CD14-positive monocyte (primary cell): Measurements from ENCODE around the gene ANTXR1. TPM values are rescaled to one million over a fixed set of nuclear protein-coding genes. Genes with fewer than 3 reads are reported as not detected.

Experiments used
- DNase-seq, 3 donors: peaks; one replicate each; pipeline ENCODE4 v3.0.0-alpha.2; 2011 to 2022
- H2AFZ ChIP-seq: 2 replicates; pipeline ENCODE4 v1.6.0; 2012; ENCODE audit warnings: mild to moderate bottlenecking, low read depth, low read length, inconsistent platforms; ENCODE audit not compliant: insufficient read depth, poor library complexity, severe bottlenecking
- H3K27ac ChIP-seq, 2 donors: 1 replicate in 1 of 2; 2 replicates in 1 of 2; pipeline ENCODE4 v1.5.1; 2012 to 2013; ENCODE audit warnings: low read length in 2 of 2, control low read depth in 1 of 2, inconsistent platforms in 1 of 2, low read depth in 1 of 2, mild to moderate bottlenecking in 1 of 2
- H3K27me3 ChIP-seq, 2 donors: one replicate each; pipeline versions ENCODE4 v1.6.0 to v1.6.1; 2011 to 2013; ENCODE audit warnings: low read length in 2 of 2; ENCODE audit not compliant: control insufficient read depth in 2 of 2, insufficient read depth in 2 of 2
- H3K36me3 ChIP-seq, 2 donors: replicated peaks in 1 of 2; 1 replicate in 1 of 2; 2 replicates in 1 of 2; pipeline versions ENCODE4 v1.5.1 to v1.6.1; 2012 to 2013; ENCODE audit warnings: low read length in 2 of 2, control low read depth in 1 of 2, inconsistent platforms in 1 of 2, mild to moderate bottlenecking in 1 of 2; ENCODE audit not compliant: insufficient read depth in 2 of 2, control insufficient read depth in 1 of 2
- H3K4me1 ChIP-seq, 2 donors: 1 replicate in 1 of 2; 2 replicates in 1 of 2; pipeline versions ENCODE4 v1.5.1 to v1.6.1; 2012 to 2013; ENCODE audit warnings: low read length in 2 of 2, control low read depth in 1 of 2, inconsistent platforms in 1 of 2, mild to moderate bottlenecking in 1 of 2, moderate library complexity in 1 of 2; ENCODE audit not compliant: insufficient read depth in 2 of 2, control insufficient read depth in 1 of 2
- H3K4me2 ChIP-seq: replicated peaks from 2 replicates; pipeline ENCODE3; 2012; ENCODE audit warnings: low read length, moderate library complexity, mild to moderate bottlenecking; ENCODE audit not compliant: poor library complexity, severe bottlenecking; ENCODE audit errors: extremely low read depth
- H3K4me3 ChIP-seq, 3 experiments: fragments of 200-600 bp in 1 of 3; sonication (generic) in 1 of 3; replicated peaks in 1 of 3; 1 replicate in 2 of 3; 2 replicates in 1 of 3; pipeline ENCODE4 v1.5.1; 2011 to 2013; ENCODE audit warnings: low read length in 3 of 3, mild to moderate bottlenecking in 3 of 3, control low read depth in 2 of 3, low read depth in 2 of 3, inconsistent platforms in 1 of 3, moderate library complexity in 1 of 3
- H3K79me2 ChIP-seq: 2 replicates; pipeline ENCODE4 v1.6.0; 2012; ENCODE audit warnings: mild to moderate bottlenecking, control low read depth, inconsistent platforms, low read length, moderate library complexity; ENCODE audit not compliant: insufficient read depth
- H3K9ac ChIP-seq: 2 replicates; pipeline ENCODE4 v1.6.0; 2017; ENCODE audit warnings: low read length, mild to moderate bottlenecking; ENCODE audit not compliant: insufficient read depth, poor library complexity, severe bottlenecking
- H3K9me3 ChIP-seq, 2 donors: replicated peaks in 1 of 2; 1 replicate in 1 of 2; 2 replicates in 1 of 2; pipeline versions ENCODE4 v1.5.1 to v1.6.1; 2012 to 2013; ENCODE audit warnings: low read length in 2 of 2, control low read depth in 1 of 2; ENCODE audit not compliant: control insufficient read depth in 1 of 2, insufficient read depth in 1 of 2
- H4K20me1 ChIP-seq: 2 replicates; pipeline ENCODE4 v1.6.0; 2012; ENCODE audit warnings: mild to moderate bottlenecking, low read length, control low read depth, moderate library complexity; ENCODE audit not compliant: insufficient read depth
- H3K27ac Mint-ChIP-seq, 7 donors: one replicate each; pipeline ENCODE4 v1.8.0; 2020; ENCODE audit warnings: mild to moderate bottlenecking in 7 of 7, mixed read lengths in 7 of 7, moderate library complexity in 6 of 7, inconsistent platforms in 2 of 7
- H3K27me3 Mint-ChIP-seq, 3 donors: one replicate each; pipeline ENCODE4 v1.8.0; 2021 to 2022; ENCODE audit warnings: low read depth in 3 of 3, mild to moderate bottlenecking in 3 of 3, mixed read lengths in 3 of 3, moderate library complexity in 3 of 3, inconsistent platforms in 1 of 3
- H3K36me3 Mint-ChIP-seq, 2 donors: one replicate each; pipeline ENCODE4 v1.8.0; 2020; ENCODE audit warnings: mixed read lengths in 2 of 2, inconsistent platforms in 1 of 2, mild to moderate bottlenecking in 1 of 2
- H3K4me1 Mint-ChIP-seq: one replicate; pipeline ENCODE4 v1.8.0; 2020; ENCODE audit warnings: mild to moderate bottlenecking, mixed read lengths
- H3K4me3 Mint-ChIP-seq, 2 donors: one replicate each; pipeline ENCODE4 v1.8.0; 2020; ENCODE audit warnings: mild to moderate bottlenecking in 2 of 2, mixed read lengths in 2 of 2, moderate library complexity in 1 of 2
- H3K9me3 Mint-ChIP-seq, 7 donors: one replicate each; pipeline ENCODE4 v1.8.0; 2020 to 2022; ENCODE audit warnings: mixed read lengths in 7 of 7, mild to moderate bottlenecking in 6 of 7, moderate library complexity in 6 of 7, inconsistent platforms in 2 of 7
- WGBS: methylation state at CpG from one replicate; pipeline ENCODE4 v1.1.5; 2013; ENCODE audit warnings: missing lambda C conversion rate; ENCODE audit not compliant: insufficient coverage; 5-methylcytosine and 5-hydroxymethylcytosine counted together
- intact Hi-C, 2 donors: fragments of 100-400 bp; cut with micrococcal nuclease; formaldehyde crosslinking; loops; one replicate each; pipeline versions ENCODE4 v1.15.0 to v1.15.1; 2023
- polyA plus RNA-seq, 3 donors: library from polyadenylated mRNA; depleted of rRNA in 1 of 3; unstranded in 2 of 3; stranded (reverse) in 1 of 3; fragments of 300-500 nt in 2 of 3; fragments of >200 nt in 1 of 3; fragmentation: Illumina TruSeq in 2 of 3; gene quantifications; 1 replicate in 2 of 3; 2 replicates in 1 of 3; pipeline ENCODE4 v1.2.3, GENCODE V29; 2012 to 2021
- TF ChIP-seq, protein P1 (sequence below): fragments of 200-600 bp; IDR thresholded peaks from one replicate; pipeline ENCODE4 v1.8.0; 2022; ENCODE audit warnings: antibody characterized with exemption, mild to moderate bottlenecking

ANTXR1 gene
- polyA plus RNA-seq, 3 donors = not detected

DNA sequence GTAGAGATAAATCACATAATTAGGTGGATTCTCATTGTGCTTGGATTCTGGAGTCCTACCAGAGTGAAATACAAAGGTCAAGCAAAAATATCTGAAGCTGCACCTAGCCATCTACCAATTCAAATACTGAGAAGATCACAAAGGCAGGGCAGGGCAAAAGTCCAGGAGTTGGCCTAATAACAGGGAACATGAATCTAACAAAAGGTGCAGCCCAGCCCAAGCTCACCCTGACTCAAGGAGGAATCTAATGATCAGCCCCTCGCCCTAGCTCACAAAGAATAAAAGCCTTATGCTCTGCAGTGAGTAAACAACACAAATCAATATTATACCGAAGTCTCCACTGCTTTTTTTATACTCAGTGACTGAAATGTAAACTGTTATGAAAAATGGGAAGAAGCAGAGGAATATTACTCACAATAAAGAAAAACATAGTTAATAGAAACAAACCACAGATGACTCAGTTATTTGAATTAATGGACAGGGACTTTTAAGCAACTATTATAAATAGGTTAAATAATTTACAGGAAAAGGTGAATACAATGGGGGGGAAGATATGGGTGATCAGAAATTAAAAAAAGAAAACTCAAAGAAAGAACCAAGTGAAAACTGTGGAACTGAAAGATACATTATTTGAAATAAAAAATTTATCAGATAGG, 49.5 kb downstream of the ANTXR1 start:
- Histone ChIP-seq H3K27me3 (no peaks in the 10 kb centered on the region), H3K4me1 (no peaks in the 10 kb centered on the region), H3K9ac (no peak overlapping the region), H4K20me1 (no peaks in the 10 kb centered on the region), H3K36me3 (no peaks in the 10 kb centered on the region), H3K9me3 (no peaks in the 10 kb centered on the region), H3K27ac (no peak overlapping the region), H2AFZ (no peak overlapping the region), H3K4me3 (no peak overlapping the region), H3K4me2 (no peak overlapping the region), H3K79me2 (no peaks in the 10 kb centered on the region)
- no peak overlapping the region for H3K4me3 Mint-ChIP-seq
- no peaks in the 10 kb centered on the region for H3K4me1 Mint-ChIP-seq
- TF ChIP-seq, protein P1, sequence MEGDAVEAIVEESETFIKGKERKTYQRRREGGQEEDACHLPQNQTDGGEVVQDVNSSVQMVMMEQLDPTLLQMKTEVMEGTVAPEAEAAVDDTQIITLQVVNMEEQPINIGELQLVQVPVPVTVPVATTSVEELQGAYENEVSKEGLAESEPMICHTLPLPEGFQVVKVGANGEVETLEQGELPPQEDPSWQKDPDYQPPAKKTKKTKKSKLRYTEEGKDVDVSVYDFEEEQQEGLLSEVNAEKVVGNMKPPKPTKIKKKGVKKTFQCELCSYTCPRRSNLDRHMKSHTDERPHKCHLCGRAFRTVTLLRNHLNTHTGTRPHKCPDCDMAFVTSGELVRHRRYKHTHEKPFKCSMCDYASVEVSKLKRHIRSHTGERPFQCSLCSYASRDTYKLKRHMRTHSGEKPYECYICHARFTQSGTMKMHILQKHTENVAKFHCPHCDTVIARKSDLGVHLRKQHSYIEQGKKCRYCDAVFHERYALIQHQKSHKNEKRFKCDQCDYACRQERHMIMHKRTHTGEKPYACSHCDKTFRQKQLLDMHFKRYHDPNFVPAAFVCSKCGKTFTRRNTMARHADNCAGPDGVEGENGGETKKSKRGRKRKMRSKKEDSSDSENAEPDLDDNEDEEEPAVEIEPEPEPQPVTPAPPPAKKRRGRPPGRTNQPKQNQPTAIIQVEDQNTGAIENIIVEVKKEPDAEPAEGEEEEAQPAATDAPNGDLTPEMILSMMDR = no peak
- no peak for DNase-seq
- intact Hi-C loops = no loop called here
- H3K27me3 Mint-ChIP-seq = peaks cover 0 to 2% (median 0%) of the 10 kb centered on the region in 3 donors
- peaks cover 0 to 7% (median 2%) of the 10 kb centered on the region in 7 donors for H3K9me3 Mint-ChIP-seq
- whole genome bisulfite sequencing = no CpG with 5 or more reads among the region's 2 CpGs
- H3K36me3 Mint-ChIP-seq = no peaks in the 10 kb centered on the region
- H3K27ac Mint-ChIP-seq = peak overlapping the region in 1 of 7 donors; percentile 6

- TF ChIP-seq, protein P1 = no peak
- H3K9ac ChIP-seq = no peak overlapping the region
- Mint-ChIP-seq H3K36me3 (no peaks in the 10 kb centered on the region), H3K27ac (no peak overlapping the region), H3K9me3 (peaks cover 1 to 6% (median 3%) of the 10 kb centered on the region in 7 donors), H3K4me3 (no peak overlapping the region), H3K4me1 (no peaks in the 10 kb centered on the region), H3K27me3 (peaks cover 0 to 1% (median 0%) of the 10 kb centered on the region in 3 donors)
- intact Hi-C loops = no loop called here
- no peak overlapping the region for H2AFZ ChIP-seq
- no peaks in the 10 kb centered on the region for H3K9me3 ChIP-seq
- no peak overlapping the region for H3K4me3 ChIP-seq
- no peaks in the 10 kb centered on the region for H3K79me2 ChIP-seq
- no peak overlapping the region for H3K27ac ChIP-seq
- H3K4me2 ChIP-seq = no peak overlapping the region
- no peaks in the 10 kb centered on the region for H3K4me1 ChIP-seq
- WGBS = no CpG with 5 or more reads among the region's 1 CpG
- no peaks in the 10 kb centered on the region for H3K36me3 ChIP-seq
- no peak for DNase-seq
- H3K27me3 ChIP-seq = no peaks in the 10 kb centered on the region
- H4K20me1 ChIP-seq = no peaks in the 10 kb centered on the region
Measured at GRCh38 chr2:69065735-69066336, 52.9 kb downstream of the ANTXR1 start.
